ENCODE measurements around the gene LAMA4. TPM values are rescaled to one million over a fixed set of nuclear protein-coding genes. Genes with fewer than 3 reads are reported as not detected.
A peak's percentile ranks its signal among the peaks of the same experiment; 100 is the strongest.

Gene LAMA4
- total and polyA plus RNA-seq, 4 donors, result 28.4 to 261 (median 79.8) TPM

- Histone ChIP-seq H3K27me3 (ENCODE audit: control insufficient read depth in 3 of 3, insufficient read depth in 3 of 3, low read length in 2 of 3) (no peaks in the 10 kb centered on the region), H3K4me3 (no peak overlapping the region), H3K9me3 (ENCODE audit: control insufficient read depth in 4 of 4, insufficient read depth in 3 of 4, low read length in 3 of 4) (no peaks in the 10 kb centered on the region), H3K36me3 (ENCODE audit: control insufficient read depth in 4 of 4, insufficient read depth in 4 of 4, low read length in 4 of 4) (peaks cover 0 to 47% (median 17%) of the 10 kb centered on the region in 4 donors), H3K27ac (ENCODE audit: low read depth in 1 of 2, low read length in 1 of 2) (peak overlapping the region in 1 of 2 donors; percentile 36), H3K4me1 (ENCODE audit: control insufficient read depth in 5 of 5, insufficient read depth in 5 of 5, low read length in 5 of 5) (peaks cover 5 to 66% (median 45%) of the 10 kb centered on the region in 5 donors), H3K9ac (ENCODE audit: insufficient read depth in 1 of 2, low read length in 2 of 2) (no peak overlapping the region)
- 75 to 76% methylated on average over 5 of the region's 5 CpGs for WGBS, 2 donors
- ATAC-seq (ENCODE audit: insufficient read depth, low FRiP score), result no peak
- DNase-seq, result no peak
- no peak for TF ChIP-seq CTCF (IDR thresholded peaks at IDR 0.05; ENCODE audit: control extremely low read depth, extremely low read depth)
These were observed 7.1 kb downstream of the LAMA4 start for GRCh38 chr6:112247275-112247674.

GRCh38 chr6:112245511-112246203, 8.7 kb downstream of the LAMA4 start:
- H3K9ac ChIP-seq (ENCODE audit: insufficient read depth in 1 of 2, low read length in 2 of 2), result peak overlapping the region in 1 of 2 donors; percentile 44
- no peaks in the 10 kb centered on the region for H3K27me3 ChIP-seq (ENCODE audit: control insufficient read depth in 3 of 3, insufficient read depth in 3 of 3, low read length in 2 of 3)
- peaks cover 0 to 51% (median 13%) of the 10 kb centered on the region in 4 donors for H3K36me3 ChIP-seq (ENCODE audit: control insufficient read depth in 4 of 4, insufficient read depth in 4 of 4, low read length in 4 of 4)
- peak; percentile 41 to 94 (median 93) for DNase-seq
- no peak for TF ChIP-seq CTCF (IDR thresholded peaks at IDR 0.05; ENCODE audit: control extremely low read depth, extremely low read depth)
- peaks cover 3 to 59% (median 44%) of the 10 kb centered on the region in 5 donors for H3K4me1 ChIP-seq (ENCODE audit: control insufficient read depth in 5 of 5, insufficient read depth in 5 of 5, low read length in 5 of 5)
- no peak for ATAC-seq (ENCODE audit: insufficient read depth, low FRiP score)
- H3K27ac ChIP-seq (ENCODE audit: low read depth in 1 of 2, low read length in 1 of 2), result peak overlapping the region in 1 of 2 donors; percentile 29
- WGBS, 2 donors, result 73 to 83% methylated on average over 5 of the region's 5 CpGs
- no peaks in the 10 kb centered on the region for H3K9me3 ChIP-seq (ENCODE audit: control insufficient read depth in 4 of 4, insufficient read depth in 3 of 4, low read length in 3 of 4)
- no peak overlapping the region for H3K4me3 ChIP-seq

- WGBS, 2 donors, result 72 to 78% methylated on average over 11 of the region's 11 CpGs
- peak overlapping the region; percentile 29 to 67 for H3K27ac ChIP-seq (ENCODE audit: low read depth in 1 of 2, low read length in 1 of 2)
- ATAC-seq (ENCODE audit: insufficient read depth, low FRiP score), result no peak
- H3K27me3 ChIP-seq (ENCODE audit: control insufficient read depth in 3 of 3, insufficient read depth in 3 of 3, low read length in 2 of 3), result no peaks in the 10 kb centered on the region
- no peak for DNase-seq
- no peaks in the 10 kb centered on the region for H3K9me3 ChIP-seq (ENCODE audit: control insufficient read depth in 4 of 4, insufficient read depth in 3 of 4, low read length in 3 of 4)
- H3K4me3 ChIP-seq, result no peak overlapping the region
- peak overlapping the region in 1 of 2 donors; percentile 65 for H3K9ac ChIP-seq (ENCODE audit: insufficient read depth in 1 of 2, low read length in 2 of 2)
- H3K36me3 ChIP-seq (ENCODE audit: control insufficient read depth in 4 of 4, insufficient read depth in 4 of 4, low read length in 4 of 4), result peaks cover 0 to 43% (median 8%) of the 10 kb centered on the region in 4 donors
- H3K4me1 ChIP-seq (ENCODE audit: control insufficient read depth in 5 of 5, insufficient read depth in 5 of 5, low read length in 5 of 5), result peaks cover 3 to 48% (median 35%) of the 10 kb centered on the region in 5 donors
- TF ChIP-seq CTCF (IDR thresholded peaks at IDR 0.05; ENCODE audit: control extremely low read depth, extremely low read depth), result no peak
These were observed 10.2 kb downstream of the LAMA4 start for GRCh38 chr6:112243861-112244827.

Measured in lung (tissue), 12 donors.